Caco-2 (cell line): ENCODE measurements around the gene KIF17. TPM values are rescaled to one million over a fixed set of nuclear protein-coding genes. Genes with fewer than 3 reads are reported as not detected.

Source experiments
- BruUV-seq: library from RNA; stranded (reverse); fragments of 400-500 nt; replicated peaks from 2 replicates; lab custom pipeline; 2021; lab: Mats Ljungman, UMichigan
- CTCF ChIA-PET: fragments of 300-600 bp; sonication (Branson Sonifier 250); formaldehyde crosslinking; loops from one replicate; lab custom pipeline; 2022; ENCODE audit warnings: antibody characterized with exemption; lab: Charles Lee
- POLR2A ChIA-PET: fragments of 300-600 bp; sonication (Branson Sonifier 250); formaldehyde crosslinking; loops from one replicate; lab custom pipeline; 2022; ENCODE audit warnings: antibody characterized with exemption; lab: Charles Lee
- DNase-seq, 2 experiments: peaks; one replicate each; pipeline versions ENCODE4 v3.0.0 to v3.0.0-alpha.2; 2020 to 2022
- H3K27me3 ChIP-seq: replicated peaks from 2 replicates; pipeline ENCODE4 v1.6.0; 2011; ENCODE audit warnings: low read length; ENCODE audit not compliant: control insufficient read depth, insufficient read depth
- H3K36me3 ChIP-seq: 2 replicates; pipeline ENCODE4 v1.5.1; 2011; ENCODE audit warnings: low read length; ENCODE audit not compliant: control insufficient read depth, insufficient read depth
- H3K4me1 ChIP-seq: fragments of 250-450 bp; sonication (Bioruptor Pico); 2 replicates; pipeline ENCODE4 v1.5.1; 2020; ENCODE audit warnings: mild to moderate bottlenecking
- H3K4me3 ChIP-seq: 2 replicates; pipeline ENCODE4 v1.5.1; 2011; ENCODE audit warnings: low read depth, mild to moderate bottlenecking, control low read depth, low read length
- H3K9me3 ChIP-seq: fragments of 250-450 bp; sonication (Bioruptor Pico); 2 replicates; pipeline ENCODE4 v1.5.1; 2020; ENCODE audit warnings: mild to moderate bottlenecking, moderate library complexity
- H3K27ac Mint-ChIP-seq: one replicate; pipeline ENCODE4 v1.8.0; 2022; ENCODE audit warnings: mixed read lengths; ENCODE audit not compliant: unreplicated experiment
- H3K27me3 Mint-ChIP-seq: one replicate; pipeline ENCODE4 v1.8.0; 2022; ENCODE audit warnings: mixed read lengths; ENCODE audit not compliant: insufficient read depth, unreplicated experiment
- H3K36me3 Mint-ChIP-seq: one replicate; pipeline ENCODE4 v1.8.0; 2022; ENCODE audit warnings: mild to moderate bottlenecking, mixed read lengths; ENCODE audit not compliant: insufficient read depth, unreplicated experiment
- H3K4me1 Mint-ChIP-seq: one replicate; pipeline ENCODE4 v1.8.0; 2022; ENCODE audit warnings: low read depth, mixed read lengths; ENCODE audit not compliant: unreplicated experiment
- H3K4me3 Mint-ChIP-seq: one replicate; pipeline ENCODE4 v1.8.0; 2022; ENCODE audit warnings: mild to moderate bottlenecking, moderate library complexity, mixed read lengths; ENCODE audit not compliant: unreplicated experiment
- H3K9me3 Mint-ChIP-seq: one replicate; pipeline ENCODE4 v1.8.0; 2022; ENCODE audit warnings: mixed read lengths; ENCODE audit not compliant: unreplicated experiment
- CTCF ChIP-seq, 2 experiments: fragments of 200-600 bp in 1 of 2; IDR thresholded peaks; 1 replicate in 1 of 2; 2 replicates in 1 of 2; pipeline versions ENCODE4 v1.5.1 to v1.8.0; 2011 to 2022; ENCODE audit warnings: antibody characterized with exemption in 1 of 2, control low read depth in 1 of 2, inconsistent platforms in 1 of 2, low read depth in 1 of 2, low read length in 1 of 2, mild to moderate bottlenecking in 1 of 2, moderate library complexity in 1 of 2; ENCODE audit not compliant: insufficient read depth in 1 of 2, severe bottlenecking in 1 of 2, unreplicated experiment in 1 of 2
- intact Hi-C: fragments of 100-400 bp; cut with micrococcal nuclease; formaldehyde crosslinking; loops from one replicate; pipeline ENCODE4 v1.10.0; 2022; ENCODE audit not compliant: unreplicated experiment
- total RNA-seq: library from RNA; stranded (reverse); gene quantifications from 2 replicates; pipeline ENCODE4 v1.2.3, GENCODE V29; 2022

KIF17 gene
- total RNA-seq, 1 experiment from 2014 or later, result 1.5 TPM

GRCh38 chr1:20643080-20643479 lies 74.7 kb downstream of the KIF17 start:
- Mint-ChIP-seq H3K4me3 (no peak overlapping the region), H3K36me3 (peaks cover 5% of the 10 kb centered on the region), H3K27me3 (no peaks in the 10 kb centered on the region), H3K4me1 (no peaks in the 10 kb centered on the region), H3K27ac (no peak overlapping the region), H3K9me3 (no peaks in the 10 kb centered on the region)
- H3K4me1 ChIP-seq, result no peaks in the 10 kb centered on the region
- no peaks in the 10 kb centered on the region for H3K36me3 ChIP-seq
- no peak for TF ChIP-seq CTCF (IDR thresholded peaks at IDR 0.05; ENCODE audit: insufficient read depth in 1 of 2, low read depth in 1 of 2, low read length in 1 of 2, severe bottlenecking in 1 of 2, unreplicated experiment in 1 of 2)
- intact Hi-C loops, result no loop called here
- ChIA-PET CTCF (no interaction called here), POLR2A (no interaction called here)
- H3K9me3 ChIP-seq, result no peaks in the 10 kb centered on the region
- H3K4me3 ChIP-seq, result no peak overlapping the region
- no peaks in the 10 kb centered on the region for H3K27me3 ChIP-seq
- BruUV-seq, result no TSS peak
- DNase-seq, result no peak

- H3K9me3 Mint-ChIP-seq, result no peaks in the 10 kb centered on the region
- no peak for DNase-seq
- intact Hi-C loops, result no loop called here
- no TSS peak for BruUV-seq
- H3K27me3 Mint-ChIP-seq, result no peaks in the 10 kb centered on the region
- no peak for TF ChIP-seq CTCF (IDR thresholded peaks at IDR 0.05; ENCODE audit: insufficient read depth in 1 of 2, low read depth in 1 of 2, low read length in 1 of 2, severe bottlenecking in 1 of 2, unreplicated experiment in 1 of 2)
- H3K4me1 Mint-ChIP-seq, result no peaks in the 10 kb centered on the region
- ChIA-PET POLR2A (interaction anchor here (0.7 kb wide), 1 partner anchor 93 kb away, joined by 3 read pairs; no protein-coding TSS in a partner anchor), CTCF (interaction anchor here (1.5 kb wide), 1 partner anchor 67 kb away, joined by 4 read pairs; no protein-coding TSS in a partner anchor)
- Histone ChIP-seq H3K27me3 (no peaks in the 10 kb centered on the region), H3K36me3 (no peaks in the 10 kb centered on the region), H3K4me3 (no peak overlapping the region), H3K4me1 (no peaks in the 10 kb centered on the region), H3K9me3 (no peaks in the 10 kb centered on the region)
- no peak overlapping the region for H3K4me3 Mint-ChIP-seq
- H3K27ac Mint-ChIP-seq, result no peak overlapping the region
- H3K36me3 Mint-ChIP-seq, result peaks cover 5% of the 10 kb centered on the region
Observed at GRCh38 chr1:20641975-20642374, 75.8 kb downstream of the KIF17 start.

GRCh38 chr1:20640183-20640597 lies 77.6 kb downstream of the KIF17 start:
- Histone ChIP-seq H3K4me1 (no peaks in the 10 kb centered on the region), H3K4me3 (no peak overlapping the region), H3K9me3 (no peaks in the 10 kb centered on the region), H3K27me3 (no peaks in the 10 kb centered on the region), H3K36me3 (no peaks in the 10 kb centered on the region)
- ChIA-PET POLR2A (no interaction called here), CTCF (no interaction called here)
- H3K9me3 Mint-ChIP-seq, result no peaks in the 10 kb centered on the region
- no peaks in the 10 kb centered on the region for H3K27me3 Mint-ChIP-seq
- H3K4me3 Mint-ChIP-seq, result no peak overlapping the region
- peak; percentile 71 to 72 for TF ChIP-seq CTCF (IDR thresholded peaks at IDR 0.05; ENCODE audit: insufficient read depth in 1 of 2, low read depth in 1 of 2, low read length in 1 of 2, severe bottlenecking in 1 of 2, unreplicated experiment in 1 of 2)
- H3K36me3 Mint-ChIP-seq, result peaks cover 5% of the 10 kb centered on the region
- intact Hi-C loops, result loop anchor here (1.0 kb wide), 2 partner anchors 65 to 118 kb away; no protein-coding TSS in a partner anchor
- H3K4me1 Mint-ChIP-seq, result no peaks in the 10 kb centered on the region
- no peak overlapping the region for H3K27ac Mint-ChIP-seq
- DNase-seq, result peak in 1 of 2 experiments; percentile 62
- no TSS peak for BruUV-seq
